Sigmoid colon (tissue), 4 donors: Measurements from ENCODE around the gene PTPRD.

Experiments used
- CTCF ChIP-seq, 4 experiments: fragments of 450-650 bp in 3 of 4; fragments of 200-600 bp in 1 of 4; IDR thresholded peaks; one replicate each; pipeline ENCODE4 v1.5.1; 2016 to 2019; ENCODE audit warnings: antibody characterized with exemption in 4 of 4, mild to moderate bottlenecking in 3 of 4, moderate library complexity in 2 of 4
- EP300 ChIP-seq, 4 donors: sonication (generic); formaldehyde crosslinking; IDR thresholded peaks; one replicate each; pipeline ENCODE4 v1.6.1; 2017; ENCODE audit warnings: antibody characterized with exemption in 4 of 4

GRCh38 chr9:8693464-8693863 is 1919.3 kb downstream of the PTPRD start:
- TF ChIP-seq CTCF (IDR thresholded peaks at IDR 0.05) (no peak), EP300 (IDR thresholded peaks at IDR 0.05) (no peak)
